HG03558 (cell line): Measurements from ENCODE around the gene TMBIM4.
"Not testable (repeated sequence)": the region's sequence is repeated elsewhere in the genome, so short reads cannot be mapped to it uniquely, and the experiment has no call there.

Experiments
- ATAC-seq: cut with Tn5 transposase; IDR thresholded peaks from one replicate; pipeline ENCODE4 v1.9.1; 2021; ENCODE audit warnings: moderate number of reproducible peaks; ENCODE audit not compliant: unreplicated experiment; ENCODE audit errors: extremely low read depth

Gene TMBIM4

GRCh38 chr12:66187821-66188220, 18.0 kb upstream of the TMBIM4 start:
- ATAC-seq, result no peak

- no peak for ATAC-seq
Measured at GRCh38 chr12:66187036-66187435, 17.2 kb upstream of the TMBIM4 start.

GRCh38 chr12:66184822-66185221, 15.0 kb upstream of the TMBIM4 start:
- not testable (repeated sequence) for ATAC-seq

- ATAC-seq, result no peak
Measured at GRCh38 chr12:66182956-66183355, 13.2 kb upstream of the TMBIM4 start.

- no peak for ATAC-seq
Measured at GRCh38 chr12:66176105-66176900, 6.5 kb upstream of the TMBIM4 start.

- not testable (repeated sequence) for ATAC-seq
Measured at GRCh38 chr12:66174391-66175325, 4.9 kb upstream of the TMBIM4 start.

GRCh38 chr12:66170606-66171005, 810 bp upstream of the TMBIM4 start:
- ATAC-seq, result no peak

- no peak for ATAC-seq
Measured at GRCh38 chr12:66168410-66168809, 1.4 kb downstream of the TMBIM4 start.

GRCh38 chr12:66166561-66166960, 3.2 kb downstream of the TMBIM4 start:
- no peak for ATAC-seq

- ATAC-seq, result no peak
Measured at GRCh38 chr12:66165141-66165540, 4.7 kb downstream of the TMBIM4 start.

GRCh38 chr12:66164349-66164821, 5.4 kb downstream of the TMBIM4 start:
- ATAC-seq, result no peak

- ATAC-seq, result no peak
Measured at GRCh38 chr12:66163289-66163688, 6.5 kb downstream of the TMBIM4 start.

GRCh38 chr12:66162701-66163100, 7.1 kb downstream of the TMBIM4 start:
- no peak for ATAC-seq

- ATAC-seq, result no peak
Measured at GRCh38 chr12:66160704-66161103, 9.1 kb downstream of the TMBIM4 start.

GRCh38 chr12:66159123-66159522, 10.7 kb downstream of the TMBIM4 start:
- no peak for ATAC-seq

- no peak for ATAC-seq
Measured at GRCh38 chr12:66156654-66157053, 13.1 kb downstream of the TMBIM4 start.

GRCh38 chr12:66154776-66155175, 15.0 kb downstream of the TMBIM4 start:
- ATAC-seq, result no peak

GRCh38 chr12:66152732-66153131, 17.1 kb downstream of the TMBIM4 start:
- ATAC-seq, result no peak

- ATAC-seq, result no peak
Measured at GRCh38 chr12:66149702-66150398, 19.9 kb downstream of the TMBIM4 start.
